ENCODE results near the gene NAT14.
"Not testable (repeated sequence)": the region's sequence is repeated elsewhere in the genome, so short reads cannot be mapped to it uniquely, and the experiment has no call there.

Gene NAT14

GRCh38 chr19:55493645-55494171, 8.7 kb downstream of the NAT14 start:
- TF ChIP-seq, protein P1, sequence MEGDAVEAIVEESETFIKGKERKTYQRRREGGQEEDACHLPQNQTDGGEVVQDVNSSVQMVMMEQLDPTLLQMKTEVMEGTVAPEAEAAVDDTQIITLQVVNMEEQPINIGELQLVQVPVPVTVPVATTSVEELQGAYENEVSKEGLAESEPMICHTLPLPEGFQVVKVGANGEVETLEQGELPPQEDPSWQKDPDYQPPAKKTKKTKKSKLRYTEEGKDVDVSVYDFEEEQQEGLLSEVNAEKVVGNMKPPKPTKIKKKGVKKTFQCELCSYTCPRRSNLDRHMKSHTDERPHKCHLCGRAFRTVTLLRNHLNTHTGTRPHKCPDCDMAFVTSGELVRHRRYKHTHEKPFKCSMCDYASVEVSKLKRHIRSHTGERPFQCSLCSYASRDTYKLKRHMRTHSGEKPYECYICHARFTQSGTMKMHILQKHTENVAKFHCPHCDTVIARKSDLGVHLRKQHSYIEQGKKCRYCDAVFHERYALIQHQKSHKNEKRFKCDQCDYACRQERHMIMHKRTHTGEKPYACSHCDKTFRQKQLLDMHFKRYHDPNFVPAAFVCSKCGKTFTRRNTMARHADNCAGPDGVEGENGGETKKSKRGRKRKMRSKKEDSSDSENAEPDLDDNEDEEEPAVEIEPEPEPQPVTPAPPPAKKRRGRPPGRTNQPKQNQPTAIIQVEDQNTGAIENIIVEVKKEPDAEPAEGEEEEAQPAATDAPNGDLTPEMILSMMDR (IDR thresholded peaks at IDR 0.05; ENCODE audit: low read depth, low read length) = no peak
- H3K27ac ChIP-seq = no peak overlapping the region

GRCh38 chr19:55494172-55494761, 9.3 kb downstream of the NAT14 start:
- TF ChIP-seq, protein P1 (IDR thresholded peaks at IDR 0.05; ENCODE audit: low read depth, low read length) = no peak
- no peaks in the 10 kb centered on the region for H3K36me3 ChIP-seq
- no peaks in the 10 kb centered on the region for H3K27me3 ChIP-seq (ENCODE audit: insufficient read depth, low read depth, severe bottlenecking)
- H3K27ac ChIP-seq = no peak overlapping the region
- H3K4me3 ChIP-seq (ENCODE audit: low read depth, low read length) = no peak overlapping the region
- no peaks in the 10 kb centered on the region for H3K9me3 ChIP-seq (ENCODE audit: severe bottlenecking)
- no peak for DNase-seq

More at GRCh38 chr19:55493645-55494171, 8.7 kb downstream of the NAT14 start:
- DNase-seq = no peak
- H3K27me3 ChIP-seq (ENCODE audit: insufficient read depth, low read depth, severe bottlenecking) = no peaks in the 10 kb centered on the region
- no peak overlapping the region for H3K4me3 ChIP-seq (ENCODE audit: low read depth, low read length)
- no peaks in the 10 kb centered on the region for H3K9me3 ChIP-seq (ENCODE audit: severe bottlenecking)
- H3K36me3 ChIP-seq = no peaks in the 10 kb centered on the region

DNA sequence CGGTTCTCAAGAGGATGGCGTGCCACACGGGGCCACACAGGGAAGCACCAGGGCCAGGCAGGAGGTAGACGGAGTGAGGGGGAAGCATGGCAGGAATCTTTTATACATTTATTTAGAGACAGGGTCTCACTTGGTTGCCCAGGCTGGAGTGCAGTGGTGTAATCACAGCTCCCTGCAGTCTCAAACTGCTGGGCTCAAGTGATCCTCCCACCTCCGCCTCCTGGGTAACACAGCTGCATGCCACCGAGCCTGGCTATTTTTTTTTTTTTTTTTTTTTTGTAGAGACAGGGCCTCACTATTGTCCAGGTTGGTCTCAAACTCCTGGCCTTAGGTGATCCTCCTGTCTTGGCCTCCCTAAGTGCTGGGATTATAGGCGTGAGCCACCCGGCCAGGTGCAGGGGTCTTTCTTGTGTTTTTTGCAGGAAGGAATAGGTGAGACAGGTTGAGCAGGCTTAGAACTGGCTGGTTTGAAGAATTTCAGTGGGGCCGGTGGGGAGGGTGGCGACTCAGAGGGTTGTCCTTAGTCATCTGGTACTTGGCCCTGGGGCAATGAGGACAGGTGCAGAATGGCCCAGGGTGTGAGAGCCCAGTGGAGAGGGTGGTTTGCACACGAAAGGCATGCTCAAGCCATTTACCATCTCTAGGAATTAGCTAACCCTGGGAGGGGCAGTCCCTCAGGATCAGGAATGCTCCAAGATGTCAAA, 10.8 kb downstream of the NAT14 start:
- TF ChIP-seq, protein P1 (IDR thresholded peaks at IDR 0.05; ENCODE audit: low read depth, low read length) = no peak
- no peak overlapping the region for H3K27ac ChIP-seq
- no peaks in the 10 kb centered on the region for H3K9me3 ChIP-seq (ENCODE audit: severe bottlenecking)
- H3K27me3 ChIP-seq (ENCODE audit: insufficient read depth, low read depth, severe bottlenecking) = no peaks in the 10 kb centered on the region
- no peaks in the 10 kb centered on the region for H3K36me3 ChIP-seq
- no peak overlapping the region for H3K4me3 ChIP-seq (ENCODE audit: low read depth, low read length)
- no peak for DNase-seq

- not testable (repeated sequence) for DNase-seq; H3K27me3 ChIP-seq (ENCODE audit: insufficient read depth, low read depth, severe bottlenecking); H3K36me3 ChIP-seq; H3K9me3 ChIP-seq (ENCODE audit: severe bottlenecking); H3K4me3 ChIP-seq (ENCODE audit: low read depth, low read length); H3K27ac ChIP-seq
Observed at GRCh38 chr19:55496820-55497219, 11.8 kb downstream of the NAT14 start.

- Histone ChIP-seq H3K27ac (no peak overlapping the region), H3K27me3 (ENCODE audit: insufficient read depth, low read depth, severe bottlenecking) (no peaks in the 10 kb centered on the region)
- TF ChIP-seq, protein P1 (IDR thresholded peaks at IDR 0.05; ENCODE audit: low read depth, low read length) = no peak
Observed at GRCh38 chr19:55497763-55498162, 12.8 kb downstream of the NAT14 start.

DNA sequence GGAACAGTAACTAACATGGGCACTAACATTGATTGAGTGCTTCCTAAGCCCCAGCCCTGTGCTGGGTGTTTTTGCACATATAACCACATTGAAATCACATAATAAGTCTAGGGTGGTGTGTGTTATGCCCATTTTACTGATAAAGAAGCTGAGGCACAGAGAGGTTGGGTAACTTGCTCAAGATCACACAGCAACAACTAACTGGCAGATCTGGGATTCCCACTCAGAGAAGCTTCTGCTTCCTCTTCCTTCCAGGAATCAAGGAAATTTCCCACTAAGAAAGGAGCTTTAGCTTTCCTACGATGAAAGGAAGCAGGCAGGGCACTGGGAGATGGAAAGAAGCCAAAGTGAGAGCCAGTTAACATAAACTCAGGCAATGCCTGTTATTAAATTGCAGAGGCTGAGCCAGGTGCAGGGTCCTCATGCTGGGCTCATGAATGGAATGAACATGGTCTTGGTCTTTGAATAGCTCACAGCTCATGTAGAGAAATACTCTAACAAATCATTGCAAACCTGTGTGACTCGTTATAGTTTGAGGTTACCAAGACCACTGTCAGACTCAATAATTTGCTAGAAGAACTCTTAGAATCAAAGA, 13.4 kb downstream of the NAT14 start:
- Histone ChIP-seq H3K27ac (no peak overlapping the region), H3K4me3 (ENCODE audit: low read depth, low read length) (no peak overlapping the region), H3K9me3 (ENCODE audit: severe bottlenecking) (peaks cover 19% of the 10 kb centered on the region), H3K27me3 (ENCODE audit: insufficient read depth, low read depth, severe bottlenecking) (no peaks in the 10 kb centered on the region), H3K36me3 (peaks cover 3% of the 10 kb centered on the region)
- TF ChIP-seq, protein P1 (IDR thresholded peaks at IDR 0.05; ENCODE audit: low read depth, low read length) = no peak
- no peak for DNase-seq

More at GRCh38 chr19:55497763-55498162, 12.8 kb downstream of the NAT14 start:
- Histone ChIP-seq H3K4me3 (ENCODE audit: low read depth, low read length) (no peak overlapping the region), H3K9me3 (ENCODE audit: severe bottlenecking) (peaks cover 13% of the 10 kb centered on the region), H3K36me3 (no peaks in the 10 kb centered on the region)
- DNase-seq = no peak

Data from WERI-Rb-1 (cell line).